Lower leg skin (tissue), 4 donors: Measurements from ENCODE around the gene A4GALT. TPM values are rescaled to one million over a fixed set of nuclear protein-coding genes. Genes with fewer than 3 reads are reported as not detected.

Experiments used
- DNase-seq, 2 donors: peaks; one replicate each; pipeline ENCODE4 v3.0.0-alpha.2; 2019; ENCODE audit warnings: low spot score in 2 of 2
- H3K4me3 ChIP-seq: fragments of 200-600 bp; sonication (generic); 2 replicates; pipeline ENCODE4 v1.5.1; 2017; ENCODE audit warnings: mild to moderate bottlenecking, low read depth; ENCODE audit not compliant: poor library complexity, severe bottlenecking
- CTCF ChIP-seq, 3 donors: fragments of 450-650 bp; IDR thresholded peaks; one replicate each; pipeline ENCODE4 v1.5.1; 2016; ENCODE audit warnings: antibody characterized with exemption in 3 of 3, mild to moderate bottlenecking in 3 of 3, moderate library complexity in 2 of 3
- POLR2A ChIP-seq, 2 donors: fragments of 450-650 bp; IDR thresholded peaks; one replicate each; pipeline ENCODE4 v1.6.1; 2016 to 2017; ENCODE audit warnings: antibody characterized with exemption in 2 of 2, mild to moderate bottlenecking in 1 of 2, moderate library complexity in 1 of 2
- WGBS, 2 donors: methylation state at CpG; one replicate each; pipeline ENCODE4 v1.1.5; 2018; 5-methylcytosine and 5-hydroxymethylcytosine counted together
- intact Hi-C: fragments of 100-400 bp; cut with DNase I; formaldehyde crosslinking; loops from one replicate; pipeline ENCODE4 v1.15.0; 2023; ENCODE audit warnings: low total_unique reads
- total RNA-seq, 4 donors: library from RNA; depleted of rRNA; stranded (reverse); fragments of >200 nt; gene quantifications; one replicate each; pipeline ENCODE4 v1.1.0, GENCODE V29; 2016

A4GALT gene
- total RNA-seq, 4 donors from 2014 or later: 4.5 to 20.1 (median 10.9) TPM

- intact Hi-C loops: no loop called here
- 44 to 45% methylated on average over 8 of the region's 8 CpGs for WGBS, 2 donors
- TF ChIP-seq POLR2A (IDR thresholded peaks at IDR 0.05): no peak
- no peak for TF ChIP-seq CTCF (IDR thresholded peaks at IDR 0.05)
- DNase-seq: no peak
- no peak overlapping the region for H3K4me3 ChIP-seq
Measured at GRCh38 chr22:42717197-42717928, 3.3 kb downstream of the A4GALT start.

GRCh38 chr22:42716649-42717127, 4.0 kb downstream of the A4GALT start:
- H3K4me3 ChIP-seq: no peak overlapping the region
- TF ChIP-seq CTCF (IDR thresholded peaks at IDR 0.05) (no peak), POLR2A (IDR thresholded peaks at IDR 0.05) (no peak)
- intact Hi-C loops: no loop called here
- no peak for DNase-seq
- 91 to 94% methylated on average over 5 of the region's 5 CpGs for WGBS, 2 donors

GRCh38 chr22:42716221-42716620, 4.4 kb downstream of the A4GALT start:
- intact Hi-C loops: no loop called here
- 87 to 89% methylated on average over 6 of the region's 6 CpGs for WGBS, 2 donors
- no peak overlapping the region for H3K4me3 ChIP-seq
- TF ChIP-seq POLR2A (IDR thresholded peaks at IDR 0.05): no peak
- no peak for TF ChIP-seq CTCF (IDR thresholded peaks at IDR 0.05)
- DNase-seq: no peak

- TF ChIP-seq POLR2A (IDR thresholded peaks at IDR 0.05) (no peak), CTCF (IDR thresholded peaks at IDR 0.05) (no peak)
- intact Hi-C loops: no loop called here
- no peak overlapping the region for H3K4me3 ChIP-seq
- 81 to 84% methylated on average over 4 of the region's 4 CpGs for WGBS, 2 donors
- no peak for DNase-seq
Measured at GRCh38 chr22:42714768-42715390, 5.8 kb downstream of the A4GALT start.

GRCh38 chr22:42714308-42714707, 6.4 kb downstream of the A4GALT start:
- TF ChIP-seq CTCF (IDR thresholded peaks at IDR 0.05) (no peak), POLR2A (IDR thresholded peaks at IDR 0.05) (no peak)
- WGBS, 2 donors: 90% methylated on average over 7 of the region's 7 CpGs
- no peak overlapping the region for H3K4me3 ChIP-seq
- intact Hi-C loops: no loop called here
- no peak for DNase-seq
